ENCODE data around the gene MIB2. TPM values are rescaled to one million over a fixed set of nuclear protein-coding genes. Genes with fewer than 3 reads are reported as not detected.

The MIB2 gene
- total RNA-seq, 1 donor from 2014 or later = 49.6 TPM

DNA sequence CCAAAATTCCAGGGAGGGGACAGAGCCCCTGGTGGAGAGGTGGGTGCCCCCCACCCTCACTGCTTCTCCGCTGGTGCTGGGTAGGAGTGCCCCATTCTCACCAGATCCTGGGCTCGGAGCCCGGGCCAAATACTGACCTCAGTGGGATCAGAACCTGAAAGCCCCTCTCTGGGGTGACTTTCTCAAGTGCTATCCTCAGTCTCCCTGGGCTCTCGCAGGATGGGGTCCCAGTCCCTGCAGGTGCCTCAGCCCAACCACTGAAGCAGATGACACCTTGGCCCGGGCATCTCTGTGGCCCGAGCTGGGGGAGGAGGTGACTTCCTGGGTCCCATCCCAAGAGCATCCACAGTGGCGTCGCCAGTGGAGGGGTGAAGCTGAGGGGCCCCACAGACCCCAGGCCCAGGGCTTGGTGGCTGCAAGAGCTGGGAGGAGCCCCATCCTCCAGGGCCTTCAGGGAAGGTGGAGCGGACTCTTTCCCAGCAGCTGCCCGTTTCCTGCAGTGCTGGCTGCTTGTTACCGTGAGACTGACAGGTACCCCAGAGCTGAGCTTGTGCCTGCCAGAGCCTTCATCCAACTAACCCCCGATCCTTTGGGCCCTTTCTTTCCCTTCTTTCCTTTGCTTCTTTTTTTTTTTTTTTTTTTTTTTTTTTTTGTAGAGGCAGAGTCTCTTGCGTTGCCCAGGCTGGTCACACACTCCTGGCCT, 11.5 kb upstream of the MIB2 start:
- H3K9me3 ChIP-seq (ENCODE audit: control insufficient read depth in 3 of 3, low read length in 3 of 3) = no peaks in the 10 kb centered on the region
- H3K9ac ChIP-seq (ENCODE audit: low read depth in 1 of 3, low read length in 3 of 3) = no peak overlapping the region
- H3K36me3 ChIP-seq (ENCODE audit: control insufficient read depth in 3 of 3, insufficient read depth in 3 of 3, low read length in 3 of 3) = no peaks in the 10 kb centered on the region
- H3K4me3 ChIP-seq (ENCODE audit: low read length in 3 of 3) = no peak overlapping the region
- peaks cover 49 to 56% (median 49%) of the 10 kb centered on the region in 3 donors for H3K27me3 ChIP-seq (ENCODE audit: control insufficient read depth in 3 of 3, insufficient read depth in 3 of 3, low read length in 3 of 3)
- peaks cover 3 to 12% (median 3%) of the 10 kb centered on the region in 3 donors for H3K4me1 ChIP-seq (ENCODE audit: control insufficient read depth in 3 of 3, insufficient read depth in 3 of 3, low read length in 3 of 3)
- H3K27ac ChIP-seq (ENCODE audit: low read depth, low read length) = no peak overlapping the region

DNA sequence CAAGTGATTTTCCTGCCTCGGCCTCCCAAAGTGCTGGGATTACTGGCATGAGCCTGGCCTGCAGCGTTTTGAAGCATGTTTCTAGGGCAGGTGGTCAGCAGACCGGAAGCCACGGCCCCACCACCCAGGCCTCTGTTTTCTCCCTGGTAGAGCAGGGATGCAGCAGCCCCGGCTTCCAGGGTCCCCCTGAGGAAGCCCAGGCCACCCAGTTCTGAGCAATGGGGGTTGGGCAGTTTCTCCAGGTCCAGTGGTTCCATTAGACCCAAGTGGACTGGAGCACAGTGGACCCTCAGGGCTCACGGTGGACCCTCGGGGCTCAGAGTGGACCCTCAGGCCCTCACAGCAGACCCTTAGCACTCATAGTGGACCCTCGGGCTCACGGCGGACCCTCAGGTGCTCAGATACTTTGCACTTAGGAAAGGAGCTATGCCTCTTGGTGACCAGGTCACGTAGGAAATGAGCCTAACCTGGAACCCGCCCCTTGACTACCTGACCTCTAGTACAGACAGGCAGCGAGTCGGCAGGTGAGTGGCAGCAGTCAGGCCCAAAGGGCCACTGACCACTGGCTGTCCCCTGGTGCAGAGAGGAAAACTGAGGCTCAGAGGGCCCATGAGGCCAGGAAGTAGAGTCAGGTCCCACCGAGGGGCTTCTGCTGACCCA, 10.8 kb upstream of the MIB2 start:
- no peak overlapping the region for H3K4me3 ChIP-seq (ENCODE audit: low read length in 3 of 3)
- no peaks in the 10 kb centered on the region for H3K9me3 ChIP-seq (ENCODE audit: control insufficient read depth in 3 of 3, low read length in 3 of 3)
- no peaks in the 10 kb centered on the region for H3K36me3 ChIP-seq (ENCODE audit: control insufficient read depth in 3 of 3, insufficient read depth in 3 of 3, low read length in 3 of 3)
- peaks cover 3 to 8% (median 3%) of the 10 kb centered on the region in 3 donors for H3K4me1 ChIP-seq (ENCODE audit: control insufficient read depth in 3 of 3, insufficient read depth in 3 of 3, low read length in 3 of 3)
- H3K27me3 ChIP-seq (ENCODE audit: control insufficient read depth in 3 of 3, insufficient read depth in 3 of 3, low read length in 3 of 3) = peaks cover 42 to 49% (median 43%) of the 10 kb centered on the region in 3 donors
- H3K27ac ChIP-seq (ENCODE audit: low read depth, low read length) = no peak overlapping the region
- no peak overlapping the region for H3K9ac ChIP-seq (ENCODE audit: low read depth in 1 of 3, low read length in 3 of 3)

DNA sequence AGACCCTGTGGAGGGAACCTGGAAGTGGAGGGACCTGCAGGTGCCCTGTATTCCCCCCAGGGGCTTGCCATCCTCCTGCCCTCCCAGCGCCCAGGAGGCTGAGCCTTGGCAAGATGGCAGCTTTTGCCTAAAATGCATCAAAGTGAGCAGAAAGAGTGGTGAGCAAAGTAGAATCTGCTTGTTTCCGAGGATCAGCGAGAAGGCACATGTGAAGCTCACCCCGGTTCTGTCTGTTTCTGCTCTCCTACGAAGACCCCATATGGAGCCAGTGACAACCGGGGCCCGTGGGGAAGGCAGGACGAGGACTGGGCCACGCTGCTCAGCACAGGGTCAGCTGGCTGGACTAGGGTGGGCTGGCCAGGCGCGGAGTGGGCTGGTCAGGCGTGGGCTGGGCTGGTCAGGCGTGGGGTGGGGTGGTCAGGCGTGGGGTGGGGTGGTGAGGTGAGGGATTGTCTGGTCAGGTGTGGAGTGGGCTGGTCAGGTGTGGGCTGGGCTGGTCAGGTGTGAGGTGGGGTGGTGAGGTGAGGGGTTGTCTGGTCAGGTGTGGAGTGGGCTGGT, 10.2 kb upstream of the MIB2 start:
- no peak overlapping the region for H3K27ac ChIP-seq (ENCODE audit: low read depth, low read length)
- H3K9ac ChIP-seq (ENCODE audit: low read depth in 1 of 3, low read length in 3 of 3) = no peak overlapping the region
- peaks cover 40 to 48% (median 43%) of the 10 kb centered on the region in 3 donors for H3K27me3 ChIP-seq (ENCODE audit: control insufficient read depth in 3 of 3, insufficient read depth in 3 of 3, low read length in 3 of 3)
- no peaks in the 10 kb centered on the region for H3K9me3 ChIP-seq (ENCODE audit: control insufficient read depth in 3 of 3, low read length in 3 of 3)
- H3K36me3 ChIP-seq (ENCODE audit: control insufficient read depth in 3 of 3, insufficient read depth in 3 of 3, low read length in 3 of 3) = no peaks in the 10 kb centered on the region
- no peak overlapping the region for H3K4me3 ChIP-seq (ENCODE audit: low read length in 3 of 3)
- peaks cover 3 to 8% (median 3%) of the 10 kb centered on the region in 3 donors for H3K4me1 ChIP-seq (ENCODE audit: control insufficient read depth in 3 of 3, insufficient read depth in 3 of 3, low read length in 3 of 3)

DNA sequence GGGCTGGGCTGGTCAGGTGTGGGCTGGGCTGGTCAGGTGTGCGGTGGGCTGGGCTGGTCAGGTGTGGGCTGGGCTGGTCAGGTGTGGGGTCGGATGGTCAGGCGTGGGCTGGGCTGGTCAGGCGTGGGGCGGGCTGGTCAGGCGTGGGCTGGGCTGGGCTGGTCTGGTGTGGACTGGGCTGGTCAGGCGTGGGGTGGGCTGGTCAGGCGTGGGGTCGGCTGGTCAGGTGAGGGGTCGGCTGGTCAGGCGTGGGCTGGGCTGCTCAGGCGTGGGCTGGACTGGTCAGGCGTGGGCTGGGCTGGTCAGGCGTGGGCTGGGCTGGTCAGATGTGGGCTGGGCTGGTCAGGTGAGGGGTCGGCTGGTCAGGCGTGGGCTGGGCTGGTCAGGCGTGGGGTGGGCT, 9.6 kb upstream of the MIB2 start:
- peaks cover 34 to 42% (median 38%) of the 10 kb centered on the region in 3 donors for H3K27me3 ChIP-seq (ENCODE audit: control insufficient read depth in 3 of 3, insufficient read depth in 3 of 3, low read length in 3 of 3)
- H3K4me1 ChIP-seq (ENCODE audit: control insufficient read depth in 3 of 3, insufficient read depth in 3 of 3, low read length in 3 of 3) = peaks cover 0 to 6% (median 0%) of the 10 kb centered on the region in 3 donors
- no peak overlapping the region for H3K27ac ChIP-seq (ENCODE audit: low read depth, low read length)
- H3K4me3 ChIP-seq (ENCODE audit: low read length in 3 of 3) = no peak overlapping the region
- no peaks in the 10 kb centered on the region for H3K9me3 ChIP-seq (ENCODE audit: control insufficient read depth in 3 of 3, low read length in 3 of 3)
- no peak overlapping the region for H3K9ac ChIP-seq (ENCODE audit: low read depth in 1 of 3, low read length in 3 of 3)
- no peaks in the 10 kb centered on the region for H3K36me3 ChIP-seq (ENCODE audit: control insufficient read depth in 3 of 3, insufficient read depth in 3 of 3, low read length in 3 of 3)

DNA sequence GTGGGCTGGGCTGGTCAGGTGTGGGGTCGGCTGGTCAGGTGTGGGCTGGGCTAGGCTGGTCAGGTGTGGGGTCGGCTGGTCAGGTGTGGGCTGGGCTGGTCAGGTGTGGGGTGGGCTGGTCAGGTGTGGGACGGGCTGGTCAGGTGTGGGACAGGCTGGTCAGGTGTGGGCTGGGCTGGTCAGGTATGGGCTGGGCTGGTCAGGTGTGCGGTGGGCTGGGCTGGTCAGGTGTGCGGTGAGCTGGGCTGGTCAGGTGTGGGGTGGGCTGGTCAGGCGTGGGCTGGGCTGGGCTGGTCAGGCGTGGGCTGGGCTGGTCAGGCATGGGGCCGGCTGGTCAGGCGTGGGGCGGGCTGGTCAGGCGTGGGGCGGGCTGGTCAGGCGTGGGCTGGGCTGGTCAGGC, 9.1 kb upstream of the MIB2 start:
- H3K9ac ChIP-seq (ENCODE audit: low read depth in 1 of 3, low read length in 3 of 3) = no peak overlapping the region
- no peak overlapping the region for H3K27ac ChIP-seq (ENCODE audit: low read depth, low read length)
- peaks cover 29 to 37% (median 33%) of the 10 kb centered on the region in 3 donors for H3K27me3 ChIP-seq (ENCODE audit: control insufficient read depth in 3 of 3, insufficient read depth in 3 of 3, low read length in 3 of 3)
- H3K4me3 ChIP-seq (ENCODE audit: low read length in 3 of 3) = no peak overlapping the region
- no peaks in the 10 kb centered on the region for H3K9me3 ChIP-seq (ENCODE audit: control insufficient read depth in 3 of 3, low read length in 3 of 3)
- no peaks in the 10 kb centered on the region for H3K36me3 ChIP-seq (ENCODE audit: control insufficient read depth in 3 of 3, insufficient read depth in 3 of 3, low read length in 3 of 3)
- peaks cover 0 to 5% (median 0%) of the 10 kb centered on the region in 3 donors for H3K4me1 ChIP-seq (ENCODE audit: control insufficient read depth in 3 of 3, insufficient read depth in 3 of 3, low read length in 3 of 3)

DNA sequence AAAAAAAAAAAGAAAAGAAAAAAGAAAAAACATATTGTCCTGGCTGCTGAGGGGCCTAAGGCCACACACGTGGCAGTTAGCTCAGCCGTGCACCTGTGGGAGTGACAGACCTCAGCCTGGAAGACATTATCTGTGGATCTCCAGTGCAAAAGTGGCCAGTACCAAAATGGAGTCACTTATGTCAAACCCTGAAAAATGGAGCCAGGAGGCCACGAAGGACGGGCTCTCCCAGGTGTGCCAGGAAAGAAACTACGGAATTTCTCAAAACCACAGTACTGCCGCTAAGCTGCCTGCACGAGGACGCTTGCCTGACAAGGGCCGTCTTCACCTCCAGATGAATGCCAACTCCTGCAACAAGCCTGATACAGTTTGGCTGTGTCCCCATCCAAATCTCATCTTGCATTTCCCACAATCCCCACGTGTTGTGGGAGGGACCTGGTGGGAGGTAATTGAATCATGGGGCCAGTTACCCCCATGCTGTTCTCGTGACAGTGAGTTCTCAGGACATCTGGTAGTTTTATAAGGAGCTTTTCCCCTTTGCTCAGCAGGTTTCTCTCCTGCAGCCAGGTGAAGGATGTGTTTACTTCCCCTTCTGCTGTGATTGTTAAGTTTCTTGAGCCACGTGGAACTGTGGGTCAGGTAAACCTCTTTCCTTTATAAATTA, 5.3 kb upstream of the MIB2 start:
- Histone ChIP-seq H3K9ac (ENCODE audit: low read depth in 1 of 3, low read length in 3 of 3) (no peak overlapping the region), H3K4me3 (ENCODE audit: low read length in 3 of 3) (no peak overlapping the region), H3K27me3 (ENCODE audit: control insufficient read depth in 3 of 3, insufficient read depth in 3 of 3, low read length in 3 of 3) (peaks cover 2 to 3% (median 2%) of the 10 kb centered on the region in 3 donors), H3K4me1 (ENCODE audit: control insufficient read depth in 3 of 3, insufficient read depth in 3 of 3, low read length in 3 of 3) (peaks cover 14 to 21% (median 17%) of the 10 kb centered on the region in 3 donors), H3K27ac (ENCODE audit: low read depth, low read length) (no peak overlapping the region), H3K36me3 (ENCODE audit: control insufficient read depth in 3 of 3, insufficient read depth in 3 of 3, low read length in 3 of 3) (peaks cover 0 to 4% (median 0%) of the 10 kb centered on the region in 3 donors), H3K9me3 (ENCODE audit: control insufficient read depth in 3 of 3, low read length in 3 of 3) (no peaks in the 10 kb centered on the region)

DNA sequence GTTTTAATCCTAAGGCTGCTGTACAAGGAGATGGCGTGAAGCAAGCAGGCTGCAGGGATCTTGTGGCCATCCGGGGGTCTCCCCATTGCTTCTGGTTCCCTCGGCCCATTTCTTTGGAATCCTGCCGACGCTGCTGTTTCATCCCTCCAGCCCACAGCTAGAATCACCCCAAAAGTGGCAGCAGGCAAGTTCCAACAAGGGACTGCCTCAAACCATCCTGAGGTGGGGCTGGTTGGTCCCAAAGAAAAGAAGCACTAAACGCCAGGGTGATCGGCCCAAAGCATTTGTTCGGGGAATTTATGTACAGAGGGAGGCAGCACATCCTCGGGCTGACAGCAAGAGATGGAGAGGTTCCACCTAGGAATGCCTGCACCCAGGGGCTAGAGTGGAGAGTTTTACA, 4.5 kb upstream of the MIB2 start:
- Histone ChIP-seq H3K9ac (ENCODE audit: low read depth in 1 of 3, low read length in 3 of 3) (peak overlapping the region in 2 of 3 donors; percentile 33 to 35), H3K27me3 (ENCODE audit: control insufficient read depth in 3 of 3, insufficient read depth in 3 of 3, low read length in 3 of 3) (no peaks in the 10 kb centered on the region), H3K9me3 (ENCODE audit: control insufficient read depth in 3 of 3, low read length in 3 of 3) (no peaks in the 10 kb centered on the region), H3K36me3 (ENCODE audit: control insufficient read depth in 3 of 3, insufficient read depth in 3 of 3, low read length in 3 of 3) (peaks cover 0 to 4% (median 0%) of the 10 kb centered on the region in 3 donors), H3K4me1 (ENCODE audit: control insufficient read depth in 3 of 3, insufficient read depth in 3 of 3, low read length in 3 of 3) (peaks cover 14 to 23% (median 17%) of the 10 kb centered on the region in 3 donors), H3K4me3 (ENCODE audit: low read length in 3 of 3) (no peak overlapping the region), H3K27ac (ENCODE audit: low read depth, low read length) (no peak overlapping the region)

DNA sequence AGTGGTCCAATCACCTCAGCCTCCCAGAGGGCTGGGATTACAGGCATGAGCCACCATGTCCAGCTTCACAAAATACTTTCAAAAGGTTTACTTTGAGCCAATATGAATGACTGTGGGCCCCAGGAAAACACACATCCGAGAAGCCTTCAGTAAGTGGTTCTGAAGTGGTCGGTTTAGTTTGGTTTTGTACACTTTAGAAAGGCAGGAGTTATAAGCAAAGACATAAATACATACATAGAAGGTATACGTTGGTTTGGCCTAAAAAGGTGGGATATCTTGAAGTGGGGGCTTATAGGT, 3.2 kb upstream of the MIB2 start:
- H3K36me3 ChIP-seq (ENCODE audit: control insufficient read depth in 3 of 3, insufficient read depth in 3 of 3, low read length in 3 of 3) = peaks cover 0 to 7% (median 2%) of the 10 kb centered on the region in 3 donors
- H3K4me1 ChIP-seq (ENCODE audit: control insufficient read depth in 3 of 3, insufficient read depth in 3 of 3, low read length in 3 of 3) = peaks cover 23 to 32% (median 24%) of the 10 kb centered on the region in 3 donors
- no peak overlapping the region for H3K9ac ChIP-seq (ENCODE audit: low read depth in 1 of 3, low read length in 3 of 3)
- H3K4me3 ChIP-seq (ENCODE audit: low read length in 3 of 3) = no peak overlapping the region
- no peaks in the 10 kb centered on the region for H3K27me3 ChIP-seq (ENCODE audit: control insufficient read depth in 3 of 3, insufficient read depth in 3 of 3, low read length in 3 of 3)
- no peak overlapping the region for H3K27ac ChIP-seq (ENCODE audit: low read depth, low read length)
- no peaks in the 10 kb centered on the region for H3K9me3 ChIP-seq (ENCODE audit: control insufficient read depth in 3 of 3, low read length in 3 of 3)

DNA sequence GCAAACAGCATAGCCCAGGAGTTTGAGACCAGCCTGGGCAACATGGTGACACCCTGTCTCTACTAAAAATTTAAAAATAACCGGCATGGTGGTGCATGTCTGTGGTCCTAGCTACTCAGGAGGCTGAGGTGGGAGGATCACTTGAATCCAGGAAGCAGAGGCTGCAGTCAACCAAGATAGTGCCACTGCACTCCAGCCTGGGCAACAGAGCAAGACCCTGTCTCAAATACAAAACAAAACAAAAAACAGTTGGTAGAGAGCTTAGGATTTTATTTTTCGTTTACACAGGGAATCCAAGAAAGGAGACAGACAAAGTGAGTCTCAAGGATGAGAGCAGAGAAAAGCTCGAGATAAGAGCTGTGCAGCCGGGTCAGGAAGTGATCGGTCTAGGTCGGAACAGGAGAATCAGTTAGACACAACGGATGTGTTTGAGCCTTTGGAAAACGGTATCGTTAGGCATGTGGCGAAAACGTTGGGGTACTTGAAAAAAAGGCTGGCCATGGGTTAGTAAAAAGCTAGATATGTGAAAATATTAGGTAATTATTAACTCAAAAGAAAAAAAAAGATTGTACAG, 1.7 kb upstream of the MIB2 start:
- peaks cover 5 to 21% (median 12%) of the 10 kb centered on the region in 3 donors for H3K36me3 ChIP-seq (ENCODE audit: control insufficient read depth in 3 of 3, insufficient read depth in 3 of 3, low read length in 3 of 3)
- H3K27ac ChIP-seq (ENCODE audit: low read depth, low read length) = no peak overlapping the region
- no peaks in the 10 kb centered on the region for H3K27me3 ChIP-seq (ENCODE audit: control insufficient read depth in 3 of 3, insufficient read depth in 3 of 3, low read length in 3 of 3)
- H3K4me3 ChIP-seq (ENCODE audit: low read length in 3 of 3) = peak overlapping the region in 2 of 3 donors; percentile 87 to 98
- H3K9ac ChIP-seq (ENCODE audit: low read depth in 1 of 3, low read length in 3 of 3) = peak overlapping the region in 1 of 3 donors; percentile 100
- H3K4me1 ChIP-seq (ENCODE audit: control insufficient read depth in 3 of 3, insufficient read depth in 3 of 3, low read length in 3 of 3) = peaks cover 36 to 47% (median 39%) of the 10 kb centered on the region in 3 donors
- no peaks in the 10 kb centered on the region for H3K9me3 ChIP-seq (ENCODE audit: control insufficient read depth in 3 of 3, low read length in 3 of 3)
